ENCODE data around the gene MRAS. TPM values are rescaled to one million over a fixed set of nuclear protein-coding genes. Genes with fewer than 3 reads are reported as not detected.

MRAS gene
- total and polyA plus RNA-seq, 2 of the 8 experiments (the other 6 are each of a cell fraction or from before 2014, with no cell fraction given), result 10.6 to 16.2 TPM

DNA sequence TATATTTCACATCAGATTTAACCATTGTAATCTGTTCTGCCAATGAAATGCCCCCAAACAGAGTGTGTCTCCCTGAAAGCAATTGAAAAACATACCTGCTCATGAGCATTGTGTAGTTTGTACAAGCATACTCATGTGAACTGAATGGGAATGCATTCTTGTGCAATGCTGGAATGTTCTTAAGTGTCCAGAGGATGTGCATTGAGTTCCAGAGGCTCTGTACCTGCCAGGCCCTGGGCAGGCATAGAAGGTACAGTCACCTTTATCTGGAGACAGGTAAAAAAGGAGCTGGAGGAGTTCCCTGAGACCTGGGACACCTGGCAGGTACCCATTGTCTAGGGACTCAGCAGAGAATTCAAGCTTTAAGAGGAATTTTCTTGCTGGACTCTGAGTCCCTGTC, 2.8 kb downstream of the MRAS start (continued):
- TF ChIP-seq, protein P1, sequence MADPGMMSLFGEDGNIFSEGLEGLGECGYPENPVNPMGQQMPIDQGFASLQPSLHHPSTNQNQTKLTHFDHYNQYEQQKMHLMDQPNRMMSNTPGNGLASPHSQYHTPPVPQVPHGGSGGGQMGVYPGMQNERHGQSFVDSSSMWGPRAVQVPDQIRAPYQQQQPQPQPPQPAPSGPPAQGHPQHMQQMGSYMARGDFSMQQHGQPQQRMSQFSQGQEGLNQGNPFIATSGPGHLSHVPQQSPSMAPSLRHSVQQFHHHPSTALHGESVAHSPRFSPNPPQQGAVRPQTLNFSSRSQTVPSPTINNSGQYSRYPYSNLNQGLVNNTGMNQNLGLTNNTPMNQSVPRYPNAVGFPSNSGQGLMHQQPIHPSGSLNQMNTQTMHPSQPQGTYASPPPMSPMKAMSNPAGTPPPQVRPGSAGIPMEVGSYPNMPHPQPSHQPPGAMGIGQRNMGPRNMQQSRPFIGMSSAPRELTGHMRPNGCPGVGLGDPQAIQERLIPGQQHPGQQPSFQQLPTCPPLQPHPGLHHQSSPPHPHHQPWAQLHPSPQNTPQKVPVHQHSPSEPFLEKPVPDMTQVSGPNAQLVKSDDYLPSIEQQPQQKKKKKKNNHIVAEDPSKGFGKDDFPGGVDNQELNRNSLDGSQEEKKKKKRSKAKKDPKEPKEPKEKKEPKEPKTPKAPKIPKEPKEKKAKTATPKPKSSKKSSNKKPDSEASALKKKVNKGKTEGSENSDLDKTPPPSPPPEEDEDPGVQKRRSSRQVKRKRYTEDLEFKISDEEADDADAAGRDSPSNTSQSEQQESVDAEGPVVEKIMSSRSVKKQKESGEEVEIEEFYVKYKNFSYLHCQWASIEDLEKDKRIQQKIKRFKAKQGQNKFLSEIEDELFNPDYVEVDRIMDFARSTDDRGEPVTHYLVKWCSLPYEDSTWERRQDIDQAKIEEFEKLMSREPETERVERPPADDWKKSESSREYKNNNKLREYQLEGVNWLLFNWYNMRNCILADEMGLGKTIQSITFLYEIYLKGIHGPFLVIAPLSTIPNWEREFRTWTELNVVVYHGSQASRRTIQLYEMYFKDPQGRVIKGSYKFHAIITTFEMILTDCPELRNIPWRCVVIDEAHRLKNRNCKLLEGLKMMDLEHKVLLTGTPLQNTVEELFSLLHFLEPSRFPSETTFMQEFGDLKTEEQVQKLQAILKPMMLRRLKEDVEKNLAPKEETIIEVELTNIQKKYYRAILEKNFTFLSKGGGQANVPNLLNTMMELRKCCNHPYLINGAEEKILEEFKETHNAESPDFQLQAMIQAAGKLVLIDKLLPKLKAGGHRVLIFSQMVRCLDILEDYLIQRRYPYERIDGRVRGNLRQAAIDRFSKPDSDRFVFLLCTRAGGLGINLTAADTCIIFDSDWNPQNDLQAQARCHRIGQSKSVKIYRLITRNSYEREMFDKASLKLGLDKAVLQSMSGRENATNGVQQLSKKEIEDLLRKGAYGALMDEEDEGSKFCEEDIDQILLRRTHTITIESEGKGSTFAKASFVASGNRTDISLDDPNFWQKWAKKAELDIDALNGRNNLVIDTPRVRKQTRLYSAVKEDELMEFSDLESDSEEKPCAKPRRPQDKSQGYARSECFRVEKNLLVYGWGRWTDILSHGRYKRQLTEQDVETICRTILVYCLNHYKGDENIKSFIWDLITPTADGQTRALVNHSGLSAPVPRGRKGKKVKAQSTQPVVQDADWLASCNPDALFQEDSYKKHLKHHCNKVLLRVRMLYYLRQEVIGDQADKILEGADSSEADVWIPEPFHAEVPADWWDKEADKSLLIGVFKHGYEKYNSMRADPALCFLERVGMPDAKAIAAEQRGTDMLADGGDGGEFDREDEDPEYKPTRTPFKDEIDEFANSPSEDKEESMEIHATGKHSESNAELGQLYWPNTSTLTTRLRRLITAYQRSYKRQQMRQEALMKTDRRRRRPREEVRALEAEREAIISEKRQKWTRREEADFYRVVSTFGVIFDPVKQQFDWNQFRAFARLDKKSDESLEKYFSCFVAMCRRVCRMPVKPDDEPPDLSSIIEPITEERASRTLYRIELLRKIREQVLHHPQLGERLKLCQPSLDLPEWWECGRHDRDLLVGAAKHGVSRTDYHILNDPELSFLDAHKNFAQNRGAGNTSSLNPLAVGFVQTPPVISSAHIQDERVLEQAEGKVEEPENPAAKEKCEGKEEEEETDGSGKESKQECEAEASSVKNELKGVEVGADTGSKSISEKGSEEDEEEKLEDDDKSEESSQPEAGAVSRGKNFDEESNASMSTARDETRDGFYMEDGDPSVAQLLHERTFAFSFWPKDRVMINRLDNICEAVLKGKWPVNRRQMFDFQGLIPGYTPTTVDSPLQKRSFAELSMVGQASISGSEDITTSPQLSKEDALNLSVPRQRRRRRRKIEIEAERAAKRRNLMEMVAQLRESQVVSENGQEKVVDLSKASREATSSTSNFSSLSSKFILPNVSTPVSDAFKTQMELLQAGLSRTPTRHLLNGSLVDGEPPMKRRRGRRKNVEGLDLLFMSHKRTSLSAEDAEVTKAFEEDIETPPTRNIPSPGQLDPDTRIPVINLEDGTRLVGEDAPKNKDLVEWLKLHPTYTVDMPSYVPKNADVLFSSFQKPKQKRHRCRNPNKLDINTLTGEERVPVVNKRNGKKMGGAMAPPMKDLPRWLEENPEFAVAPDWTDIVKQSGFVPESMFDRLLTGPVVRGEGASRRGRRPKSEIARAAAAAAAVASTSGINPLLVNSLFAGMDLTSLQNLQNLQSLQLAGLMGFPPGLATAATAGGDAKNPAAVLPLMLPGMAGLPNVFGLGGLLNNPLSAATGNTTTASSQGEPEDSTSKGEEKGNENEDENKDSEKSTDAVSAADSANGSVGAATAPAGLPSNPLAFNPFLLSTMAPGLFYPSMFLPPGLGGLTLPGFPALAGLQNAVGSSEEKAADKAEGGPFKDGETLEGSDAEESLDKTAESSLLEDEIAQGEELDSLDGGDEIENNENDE (IDR thresholded peaks at IDR 0.05; ENCODE audit: insufficient replicate concordance, low read length), result no peak
- TF ChIP-seq RXRA (IDR thresholded peaks at IDR 0.05; ENCODE audit: insufficient read depth, low read depth, low read length), result no peak
- TF ChIP-seq EP300 (IDR thresholded peaks at IDR 0.05; ENCODE audit: borderline replicate concordance in 1 of 2, low read depth in 2 of 2, low read length in 2 of 2), result no peak
